ENCODE measurements around the gene SREK1. TPM values are rescaled to one million over a fixed set of nuclear protein-coding genes. Genes with fewer than 3 reads are reported as not detected.
A peak's percentile ranks its signal among the peaks of the same experiment; 100 is the strongest.

SREK1 gene
- total RNA-seq, 4 donors from 2014 or later: 63.0 to 118 (median 102) TPM

GRCh38 chr5:66171349-66172344, 27.5 kb downstream of the SREK1 start:
- Histone ChIP-seq H3K27ac (peak overlapping the region in 1 of 4 donors; percentile 16), H3K4me1 (no peaks in the 10 kb centered on the region), H3K27me3 (no peaks in the 10 kb centered on the region), H3K9me3 (no peaks in the 10 kb centered on the region), H3K4me3 (no peak overlapping the region), H3K36me3 (peaks cover 0 to 60% (median 0%) of the 10 kb centered on the region in 3 donors)
- WGBS, 2 donors: 59 to 61% methylated on average over 6 of the region's 6 CpGs
- TF ChIP-seq EP300 (IDR thresholded peaks at IDR 0.05) (no peak), POLR2A (IDR thresholded peaks at IDR 0.05) (no peak), CTCF (IDR thresholded peaks at IDR 0.05) (peak; percentile 30 to 50 (median 41))
- DNase-seq (ENCODE audit: low spot score in 2 of 2): peak in 1 of 2 donors; percentile 64

- H3K4me3 ChIP-seq: no peak overlapping the region
- H3K27me3 ChIP-seq: no peaks in the 10 kb centered on the region
- TF ChIP-seq EP300 (IDR thresholded peaks at IDR 0.05) (no peak), CTCF (IDR thresholded peaks at IDR 0.05) (peak in 3 of 5 experiments; percentile 10 to 20 (median 11)), POLR2A (IDR thresholded peaks at IDR 0.05) (no peak)
- DNase-seq (ENCODE audit: low spot score in 2 of 2): no peak
- H3K9me3 ChIP-seq: no peaks in the 10 kb centered on the region
- H3K27ac ChIP-seq: no peak overlapping the region
- H3K4me1 ChIP-seq: no peaks in the 10 kb centered on the region
- WGBS, 2 donors: 53 to 55% methylated on average over 3 of the region's 3 CpGs
- peaks cover 0 to 68% (median 8%) of the 10 kb centered on the region in 3 donors for H3K36me3 ChIP-seq
Measured at GRCh38 chr5:66174338-66174737, 30.2 kb downstream of the SREK1 start.

- Histone ChIP-seq H3K9me3 (no peaks in the 10 kb centered on the region), H3K4me3 (no peak overlapping the region), H3K27ac (no peak overlapping the region), H3K4me1 (no peaks in the 10 kb centered on the region), H3K27me3 (no peaks in the 10 kb centered on the region), H3K36me3 (peaks cover 0 to 80% (median 8%) of the 10 kb centered on the region in 3 donors)
- no peak for DNase-seq (ENCODE audit: low spot score in 2 of 2)
- 68 to 73% methylated on average over 1 of the region's 1 CpG for WGBS, 2 donors
- TF ChIP-seq CTCF (IDR thresholded peaks at IDR 0.05) (no peak), EP300 (IDR thresholded peaks at IDR 0.05) (no peak), POLR2A (IDR thresholded peaks at IDR 0.05) (no peak)
Measured at GRCh38 chr5:66178799-66179198, 34.7 kb downstream of the SREK1 start.

- no peak for DNase-seq (ENCODE audit: low spot score in 2 of 2)
- Histone ChIP-seq H3K4me3 (no peak overlapping the region), H3K36me3 (peaks cover 0 to 80% (median 8%) of the 10 kb centered on the region in 3 donors), H3K9me3 (no peaks in the 10 kb centered on the region), H3K27me3 (no peaks in the 10 kb centered on the region), H3K4me1 (no peaks in the 10 kb centered on the region), H3K27ac (no peak overlapping the region)
- 49 to 53% methylated on average over 1 of the region's 1 CpG for WGBS, 2 donors
- no peak for TF ChIP-seq POLR2A (IDR thresholded peaks at IDR 0.05)
- TF ChIP-seq EP300 (IDR thresholded peaks at IDR 0.05): no peak
- TF ChIP-seq CTCF (IDR thresholded peaks at IDR 0.05): no peak
Measured at GRCh38 chr5:66179297-66180051, 35.4 kb downstream of the SREK1 start.

Measured in tibial nerve (tissue), 4 donors.